Uterus (tissue), 2 donors: ENCODE results near the gene ADH1B.

Source experiments
- POLR2A ChIP-seq, 2 donors: fragments of 450-650 bp; IDR thresholded peaks; one replicate each; pipeline ENCODE4 v1.6.1; 2016; ENCODE audit warnings: antibody characterized with exemption in 2 of 2, mild to moderate bottlenecking in 1 of 2, moderate library complexity in 1 of 2
- TF ChIP-seq, protein P1 (sequence below), 4 experiments: fragments of 200-600 bp in 2 of 4; fragments of 450-650 bp in 2 of 4; sonication (generic) in 2 of 4; IDR thresholded peaks; one replicate each; pipeline ENCODE4 v1.5.1; 2016 to 2019; ENCODE audit warnings: antibody characterized with exemption in 4 of 4, mild to moderate bottlenecking in 2 of 4, moderate library complexity in 1 of 4

DNA sequence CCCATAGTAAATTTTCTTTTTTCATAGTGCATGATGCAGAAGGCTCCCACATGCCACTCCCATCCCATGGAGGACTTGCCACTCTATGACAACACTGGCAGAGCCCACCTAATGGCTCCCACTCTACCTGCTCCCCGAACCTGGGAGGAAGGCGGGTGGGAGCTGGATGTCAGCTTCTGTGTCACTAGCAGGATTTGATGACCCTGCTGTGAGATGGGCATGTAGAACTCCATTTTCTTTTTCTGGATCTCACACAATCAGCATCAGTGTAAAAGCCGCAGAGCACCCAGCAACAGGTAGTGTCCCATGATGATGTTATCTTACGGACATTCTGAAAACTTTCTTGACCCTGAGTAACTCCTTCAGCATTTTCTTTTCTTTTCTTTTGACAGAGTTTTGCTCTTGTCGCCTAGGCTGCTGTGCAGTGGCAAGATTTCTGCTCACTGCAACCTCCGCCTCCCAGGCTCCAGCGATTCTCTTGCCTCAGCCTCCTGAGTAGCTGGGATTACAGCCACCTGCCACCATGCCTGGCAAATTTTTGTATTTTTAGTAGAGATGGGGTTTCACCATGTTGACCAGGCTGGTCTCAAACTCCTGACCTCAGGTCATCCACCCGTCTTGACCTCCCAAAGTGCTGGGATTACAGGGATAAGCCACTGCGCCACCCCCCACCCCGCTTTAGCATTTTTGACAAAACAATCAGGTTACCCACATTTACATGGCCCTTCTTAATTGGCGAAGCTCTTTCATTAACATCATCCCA, 15.4 kb downstream of the ADH1B start:
- TF ChIP-seq, protein P1, sequence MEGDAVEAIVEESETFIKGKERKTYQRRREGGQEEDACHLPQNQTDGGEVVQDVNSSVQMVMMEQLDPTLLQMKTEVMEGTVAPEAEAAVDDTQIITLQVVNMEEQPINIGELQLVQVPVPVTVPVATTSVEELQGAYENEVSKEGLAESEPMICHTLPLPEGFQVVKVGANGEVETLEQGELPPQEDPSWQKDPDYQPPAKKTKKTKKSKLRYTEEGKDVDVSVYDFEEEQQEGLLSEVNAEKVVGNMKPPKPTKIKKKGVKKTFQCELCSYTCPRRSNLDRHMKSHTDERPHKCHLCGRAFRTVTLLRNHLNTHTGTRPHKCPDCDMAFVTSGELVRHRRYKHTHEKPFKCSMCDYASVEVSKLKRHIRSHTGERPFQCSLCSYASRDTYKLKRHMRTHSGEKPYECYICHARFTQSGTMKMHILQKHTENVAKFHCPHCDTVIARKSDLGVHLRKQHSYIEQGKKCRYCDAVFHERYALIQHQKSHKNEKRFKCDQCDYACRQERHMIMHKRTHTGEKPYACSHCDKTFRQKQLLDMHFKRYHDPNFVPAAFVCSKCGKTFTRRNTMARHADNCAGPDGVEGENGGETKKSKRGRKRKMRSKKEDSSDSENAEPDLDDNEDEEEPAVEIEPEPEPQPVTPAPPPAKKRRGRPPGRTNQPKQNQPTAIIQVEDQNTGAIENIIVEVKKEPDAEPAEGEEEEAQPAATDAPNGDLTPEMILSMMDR (IDR thresholded peaks at IDR 0.05): no peak
- no peak for TF ChIP-seq POLR2A (IDR thresholded peaks at IDR 0.05)
